Activated CD4-positive, alpha-beta T cell treated with anti-CD3 and anti-CD28 coated beads, Interleukin-2, Interleukin-6, amounts not matched to agents 100 ng/mL and 50 ng/mL, durations not matched to agents 16 hours and 8 hours (primary cell): ENCODE results near the gene MKLN1.
A peak's percentile ranks its signal among the peaks of the same experiment; 100 is the strongest.
"Not testable (repeated sequence)": the region's sequence is repeated elsewhere in the genome, so short reads cannot be mapped to it uniquely, and the experiment has no call there.

ENCODE experiments used
- DNase-seq: peaks from one replicate; pipeline ENCODE4 v3.0.0-alpha.2; 2020

Gene MKLN1

DNA sequence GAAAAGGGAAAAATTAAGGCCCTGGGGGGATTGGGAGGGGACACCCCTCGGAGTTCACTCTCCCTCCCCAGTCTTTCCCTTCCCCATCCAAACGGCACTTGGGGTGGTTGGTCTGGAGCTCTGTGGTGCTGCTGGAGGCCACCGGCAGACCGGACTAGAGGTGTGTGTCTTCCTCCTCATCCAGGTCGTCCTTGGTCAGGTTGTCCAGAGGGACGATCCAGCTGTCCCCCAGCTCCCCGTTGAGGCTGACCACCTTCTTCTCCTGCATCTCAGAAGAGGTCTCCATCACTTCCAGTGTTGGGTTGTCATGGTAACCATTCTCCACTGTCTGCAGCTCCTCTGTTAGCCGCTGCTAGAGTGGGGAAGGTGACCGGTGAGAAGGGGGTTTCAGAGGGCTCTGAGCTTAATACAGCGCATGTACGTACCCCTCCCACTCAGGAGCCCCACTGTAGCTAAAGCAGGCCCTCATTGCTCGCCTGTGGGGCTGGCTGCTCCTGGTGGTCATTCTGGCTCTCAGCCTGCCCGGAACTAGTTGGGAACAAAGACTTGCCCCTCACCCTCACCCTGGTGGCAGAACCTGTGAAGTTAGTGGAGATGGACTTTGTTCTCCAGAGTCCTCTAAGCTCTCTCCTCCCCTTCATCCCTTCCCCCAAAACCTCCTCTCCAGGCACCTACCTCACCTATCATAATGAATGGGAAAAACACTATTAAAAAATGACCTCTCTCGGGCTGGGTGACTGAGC is 176.7 kb downstream of the MKLN1 start:
- DNase-seq = no peak

DNA sequence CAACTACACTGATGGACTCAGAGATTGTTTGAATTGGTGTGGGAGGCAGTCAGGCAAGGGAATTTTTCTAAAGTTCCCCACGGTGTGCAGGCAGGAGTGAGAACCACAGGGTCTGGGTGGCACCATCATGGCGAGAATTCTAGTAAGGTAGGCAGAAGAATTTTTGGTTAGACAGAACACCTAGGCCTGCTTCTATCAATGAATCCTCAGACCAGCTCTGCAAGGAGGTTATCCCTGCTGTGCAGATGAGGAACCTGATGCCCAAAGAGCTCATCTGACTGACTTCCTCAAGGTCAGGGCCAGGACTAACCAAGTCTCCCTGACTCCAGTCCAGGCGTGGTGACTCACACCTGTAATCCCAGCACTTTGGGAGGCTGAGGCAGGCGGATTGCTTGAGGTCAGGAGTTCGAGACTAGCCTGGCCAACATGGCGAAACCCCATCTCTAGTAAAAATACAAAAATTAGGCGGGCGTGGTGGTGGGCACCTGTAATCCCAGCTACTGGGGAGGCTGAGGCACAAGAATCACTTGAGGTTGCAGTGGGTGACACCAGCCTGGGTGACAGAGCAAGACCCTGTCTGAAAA is 177.5 kb downstream of the MKLN1 start:
- DNase-seq = not testable (repeated sequence)

DNA sequence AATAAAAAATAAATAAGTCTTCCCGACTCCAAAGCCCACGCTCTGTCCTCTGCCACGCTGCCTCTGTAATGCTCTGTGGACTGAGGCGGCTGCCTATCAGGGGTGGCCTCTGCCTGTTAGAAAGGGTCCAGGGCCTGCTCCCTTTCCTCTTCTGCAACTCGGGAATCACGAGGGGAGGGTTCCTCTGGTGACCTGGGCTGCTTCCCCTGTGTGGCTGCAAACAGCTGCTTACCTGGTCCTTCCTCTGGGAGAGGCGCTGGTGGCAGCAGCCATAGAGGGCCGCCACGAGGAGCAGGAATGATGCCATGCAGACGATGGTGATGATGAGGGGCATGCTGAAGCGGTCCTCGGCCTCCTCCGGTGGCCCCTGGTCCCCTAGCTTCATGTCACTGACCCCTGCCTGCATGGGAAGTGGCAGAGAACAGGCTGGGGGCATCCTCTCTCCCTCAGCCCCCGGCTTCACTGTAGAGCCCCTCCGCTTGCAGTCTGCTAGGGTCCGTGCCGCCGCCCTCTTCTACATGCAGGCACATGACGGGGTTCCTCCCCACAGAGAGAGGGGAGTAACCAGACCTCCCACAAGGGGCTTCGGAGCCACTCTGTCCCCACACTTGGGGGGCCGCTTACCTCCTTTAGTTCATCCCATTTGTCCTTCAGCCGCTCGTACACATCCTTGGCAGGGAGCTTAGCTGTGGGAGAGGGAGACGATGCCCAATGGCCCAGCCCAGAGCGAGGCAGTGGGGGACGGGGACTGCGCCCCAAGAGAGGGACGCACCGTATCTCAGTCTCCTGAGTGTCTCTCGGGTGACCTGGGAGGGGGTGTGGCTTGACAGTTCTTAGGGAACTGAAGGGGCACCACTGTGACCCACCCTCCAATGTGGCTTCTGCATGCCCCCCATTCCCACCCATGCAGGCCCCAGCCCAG is 178.2 kb downstream of the MKLN1 start:
- DNase-seq = no peak

DNA sequence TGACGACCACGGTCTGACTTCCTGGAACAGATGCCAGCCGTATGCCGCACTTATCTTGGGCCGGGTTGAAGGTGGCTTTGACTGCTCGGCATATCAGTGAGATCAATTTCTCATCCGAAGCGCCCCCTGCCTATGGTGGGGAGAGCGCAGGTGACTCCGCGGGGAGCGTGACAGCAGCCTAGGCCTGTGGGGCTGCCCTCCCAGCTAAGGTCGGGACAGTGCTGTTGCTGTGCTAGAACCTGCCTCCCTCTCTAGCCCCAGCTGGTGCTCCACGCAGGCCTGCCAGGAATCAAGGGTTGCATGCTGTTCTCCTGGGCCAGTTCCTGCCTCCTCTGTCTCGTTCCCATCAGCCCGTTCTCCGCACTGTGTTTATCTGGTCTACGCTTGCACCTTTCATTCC is 178.9 kb downstream of the MKLN1 start:
- no peak for DNase-seq

DNA sequence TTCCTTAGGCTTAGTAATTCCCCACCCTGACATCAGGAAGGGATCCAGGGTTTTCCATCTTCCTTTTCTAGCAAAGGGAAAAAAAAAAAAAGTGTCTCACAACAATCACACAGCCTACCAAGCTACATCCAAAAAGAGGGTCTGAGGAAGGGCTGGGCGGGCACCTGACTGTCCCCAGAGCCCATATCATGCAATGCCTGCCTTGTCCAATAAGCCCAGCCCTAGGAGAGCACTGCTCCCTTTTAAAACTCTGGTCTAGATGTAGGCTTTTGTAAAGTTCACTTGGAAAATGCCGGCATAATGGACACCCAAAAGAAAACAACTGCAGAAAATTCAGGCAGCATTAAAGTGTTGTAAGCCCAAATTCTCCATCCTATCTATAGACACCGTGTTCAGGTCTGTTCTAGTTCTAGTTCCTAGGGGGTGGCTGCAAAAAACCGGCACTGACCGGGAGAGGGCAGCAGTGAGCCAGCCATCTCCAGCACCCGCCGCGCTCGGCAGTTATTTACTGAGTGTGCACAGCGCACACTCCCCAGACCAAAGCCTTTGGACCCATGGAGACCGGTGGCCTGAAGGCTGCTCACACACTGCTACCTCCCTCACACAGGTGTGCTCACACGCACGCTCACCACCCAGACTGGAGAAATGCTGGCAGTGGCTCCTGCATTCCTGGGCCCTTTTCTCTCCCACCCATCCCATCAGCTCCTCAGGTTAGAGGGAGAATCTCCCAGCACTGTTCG is 180.1 kb downstream of the MKLN1 start:
- peak; percentile 86 for DNase-seq

DNA sequence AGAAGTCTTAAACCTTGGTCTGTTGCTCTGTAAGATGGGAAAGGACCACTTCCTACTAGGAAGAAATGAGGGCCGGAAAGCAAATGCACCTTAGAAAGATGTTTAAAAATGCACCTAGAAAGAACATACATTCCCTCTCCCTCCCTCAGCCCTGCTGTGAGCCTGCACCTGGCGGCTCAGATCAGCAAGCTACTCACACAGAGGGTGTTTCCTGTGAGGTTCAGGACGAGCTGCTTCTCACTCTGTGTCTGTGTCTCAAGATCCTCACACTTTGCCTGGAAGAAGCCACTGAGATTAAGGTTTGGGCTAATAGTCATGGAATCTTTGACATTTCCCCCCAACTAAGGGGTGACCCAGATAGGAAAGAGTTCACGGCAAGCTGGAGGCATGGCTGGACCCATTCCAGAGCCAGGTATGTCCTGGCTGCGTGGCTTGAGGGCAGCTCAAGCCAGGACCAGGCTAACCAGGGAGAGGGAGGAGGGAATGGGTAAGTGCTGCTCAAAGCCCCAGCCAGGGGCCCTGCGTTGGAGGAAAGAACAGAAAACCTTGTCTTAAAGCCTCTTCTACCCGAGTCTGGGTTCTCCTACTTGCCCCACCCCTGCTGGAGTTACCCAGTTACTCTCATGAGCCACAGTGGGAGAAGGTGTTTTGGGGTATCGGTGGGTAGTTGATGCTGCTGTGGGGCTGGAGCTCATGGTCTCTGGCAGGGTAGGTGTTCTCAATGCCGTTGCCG is 181.2 kb downstream of the MKLN1 start:
- DNase-seq = no peak

DNA sequence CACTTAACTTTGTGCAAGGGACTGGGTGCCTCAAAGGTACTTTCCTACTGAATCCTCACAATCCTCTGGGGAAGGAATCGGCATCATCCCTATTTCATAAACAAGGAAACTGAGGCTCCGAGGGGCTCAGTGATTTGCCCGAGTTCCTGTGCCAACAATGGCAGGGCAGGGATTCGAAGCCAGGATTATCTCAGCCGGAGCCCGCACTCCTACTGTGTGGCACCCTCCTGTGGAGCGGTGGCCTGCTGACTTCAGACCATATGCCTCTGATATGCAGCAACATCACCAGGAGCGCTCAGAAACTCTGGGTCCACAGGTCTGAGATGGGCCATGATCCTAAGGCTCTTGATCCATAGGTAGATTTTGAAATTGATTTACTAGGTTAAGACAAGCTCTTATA is 182.1 kb downstream of the MKLN1 start:
- DNase-seq = no peak

DNA sequence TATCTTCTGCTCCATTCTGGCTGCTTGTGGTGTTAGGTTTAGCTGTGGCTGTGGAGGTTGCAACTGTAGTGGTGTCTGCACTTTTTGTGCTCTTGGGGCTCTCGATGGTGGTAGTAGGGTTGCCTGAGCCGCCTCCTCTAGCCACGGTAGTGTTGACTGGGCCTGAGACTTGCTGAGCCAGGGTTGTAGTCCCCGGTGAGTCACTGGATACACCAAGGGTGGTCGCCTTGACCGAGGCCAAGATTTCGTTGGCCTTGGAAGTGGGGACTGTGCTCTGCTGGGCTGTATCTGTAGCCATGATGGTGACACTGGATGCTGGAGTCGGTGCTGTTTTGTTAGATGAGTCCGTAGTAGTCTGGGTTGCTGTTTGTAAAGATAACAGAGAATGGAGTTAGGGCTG is 183.4 kb downstream of the MKLN1 start:
- DNase-seq = no peak

DNA sequence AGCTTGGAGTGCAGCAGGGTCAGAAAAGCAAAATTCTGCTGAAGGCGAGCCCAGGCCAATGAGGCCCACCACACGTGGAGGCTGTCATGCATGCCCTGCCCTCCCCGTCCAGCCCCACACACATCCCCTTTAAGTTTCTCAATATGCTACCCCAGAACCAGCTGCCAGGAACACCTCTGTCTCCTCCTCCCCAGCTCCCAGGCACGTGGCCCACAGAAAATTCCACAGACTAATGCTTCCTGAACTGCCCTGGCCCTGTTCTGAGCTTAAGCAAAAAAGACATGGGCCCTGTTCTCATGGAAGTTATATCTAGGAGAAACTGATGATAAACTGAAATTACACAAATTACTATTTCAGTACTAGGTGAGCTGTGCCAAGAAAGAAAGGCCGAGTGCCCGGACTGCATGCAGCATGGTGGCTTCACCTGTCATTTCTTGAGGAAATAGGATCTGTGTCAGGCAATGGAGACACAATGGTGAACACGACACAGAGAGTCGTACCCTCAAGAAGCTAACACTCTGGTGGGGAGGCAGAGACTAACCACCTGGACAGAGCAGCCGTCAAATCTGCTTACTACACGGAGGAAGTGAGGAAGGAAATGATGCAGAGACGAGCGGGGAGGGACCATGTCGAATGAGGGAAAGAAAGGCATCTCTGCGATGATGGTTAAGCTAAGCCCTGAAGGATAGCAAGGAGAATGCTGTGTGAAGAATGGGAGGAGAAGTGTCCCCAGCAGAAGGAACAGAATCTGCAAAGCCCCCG is 184.3 kb downstream of the MKLN1 start:
- no peak for DNase-seq

DNA sequence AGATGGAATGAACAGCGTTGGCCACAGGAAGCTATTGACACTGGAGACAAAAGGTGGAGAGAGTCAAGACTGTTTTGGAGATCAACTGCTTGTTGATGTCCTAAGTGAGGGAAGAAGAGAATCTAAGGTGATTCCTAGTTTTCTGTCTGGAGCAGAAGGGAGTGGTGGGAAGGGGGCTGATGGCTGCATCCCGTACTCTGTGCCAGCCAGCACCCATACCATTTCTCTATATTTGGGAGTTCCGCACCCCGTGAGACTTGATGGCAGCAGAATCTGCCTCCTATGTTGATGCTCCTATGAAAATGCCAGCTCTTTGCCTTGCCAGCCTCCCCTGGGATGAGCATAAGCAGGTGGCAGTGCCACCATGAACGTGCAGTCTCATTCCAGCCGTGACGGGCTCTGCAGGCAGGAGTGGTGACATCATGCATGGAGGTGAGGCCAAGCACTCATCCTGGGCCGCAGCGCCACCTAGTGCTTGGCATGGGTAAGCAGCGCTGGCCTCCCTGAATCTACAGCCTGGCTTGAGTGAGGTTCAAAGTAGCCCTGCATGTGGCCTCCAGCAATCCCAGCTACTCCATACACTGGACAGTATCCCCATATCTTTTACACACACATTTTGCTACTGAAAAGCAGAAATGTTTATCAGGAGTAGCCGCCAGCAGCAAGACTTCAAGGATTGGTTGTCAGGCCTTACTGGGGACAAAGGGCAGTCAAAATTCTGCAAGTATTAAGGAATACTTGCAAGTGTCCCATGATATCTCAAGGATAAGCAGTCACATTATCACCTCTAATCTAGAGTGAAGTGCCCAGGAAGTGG is 185.8 kb downstream of the MKLN1 start:
- peak; percentile 87 for DNase-seq

DNA sequence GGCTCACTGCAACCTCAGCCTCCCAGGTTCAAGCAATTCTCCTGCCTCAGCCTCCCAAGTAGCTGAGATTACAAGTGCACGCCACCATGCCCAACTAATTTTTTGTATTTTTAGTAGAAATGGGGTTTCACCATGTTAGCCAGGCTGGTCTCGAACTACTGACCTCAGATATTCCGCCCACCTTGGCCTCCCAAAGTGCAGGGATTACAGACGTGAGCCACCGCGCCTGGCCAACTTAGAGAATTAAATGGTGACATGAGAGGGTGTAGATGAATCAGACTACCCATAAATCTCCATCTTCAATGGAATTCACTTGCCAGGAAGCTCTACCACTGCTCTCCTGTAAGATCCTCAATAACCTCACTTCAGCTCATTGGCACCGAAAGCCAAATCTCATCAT is 187.8 kb downstream of the MKLN1 start:
- DNase-seq = not testable (repeated sequence)

DNA sequence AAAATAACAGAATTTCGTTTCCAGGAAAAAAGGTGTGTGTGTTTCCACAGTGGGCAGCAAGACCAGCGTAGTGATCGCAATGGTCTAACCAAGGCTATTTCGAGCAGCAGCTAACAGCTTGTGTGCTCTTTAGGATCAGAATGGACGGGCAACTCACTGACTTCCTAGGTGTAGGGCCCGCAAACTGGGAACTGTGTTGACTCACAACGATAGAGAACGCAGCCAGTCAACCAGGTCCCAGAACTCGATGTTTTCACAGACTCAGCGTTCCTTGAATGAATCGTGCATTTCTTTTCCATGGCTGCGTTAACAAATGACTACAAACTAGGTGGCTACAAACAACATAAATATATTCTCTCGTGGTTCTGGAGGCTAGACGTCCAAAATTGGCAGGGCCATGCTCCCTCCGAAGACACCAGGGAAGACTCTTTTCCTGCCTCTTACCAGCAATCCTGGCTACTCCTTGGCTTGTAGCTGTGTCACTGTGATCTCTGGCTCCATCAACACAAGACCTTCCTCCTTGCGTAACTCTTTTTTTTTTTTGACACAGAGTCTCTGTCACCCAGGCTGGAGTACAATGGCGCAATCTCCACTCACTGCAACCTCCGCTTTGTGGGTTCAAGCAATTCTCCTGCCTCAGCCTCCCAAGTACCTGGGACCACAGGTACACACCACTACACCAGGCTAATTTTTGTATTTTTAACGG is 189.7 kb downstream of the MKLN1 start:
- DNase-seq = no peak

DNA sequence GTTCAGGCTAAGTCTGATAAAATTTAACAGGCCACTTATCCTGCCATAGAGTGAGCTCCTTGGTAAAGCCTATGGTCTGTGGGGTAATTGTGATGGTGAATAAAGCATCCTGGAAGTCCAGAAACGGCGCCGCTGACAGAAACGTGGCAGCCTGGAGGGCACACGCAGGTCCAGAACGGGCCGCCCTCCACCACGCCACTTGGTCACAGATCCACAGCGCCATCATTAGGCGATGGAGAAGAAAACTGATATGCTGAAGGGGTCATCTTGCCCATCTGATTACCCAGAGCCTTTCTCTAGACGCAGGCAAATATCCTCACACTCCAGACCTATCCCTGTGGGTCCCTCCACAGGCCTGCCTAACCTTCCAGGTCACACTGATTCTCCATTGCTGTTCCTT is 190.9 kb downstream of the MKLN1 start:
- DNase-seq = no peak

DNA sequence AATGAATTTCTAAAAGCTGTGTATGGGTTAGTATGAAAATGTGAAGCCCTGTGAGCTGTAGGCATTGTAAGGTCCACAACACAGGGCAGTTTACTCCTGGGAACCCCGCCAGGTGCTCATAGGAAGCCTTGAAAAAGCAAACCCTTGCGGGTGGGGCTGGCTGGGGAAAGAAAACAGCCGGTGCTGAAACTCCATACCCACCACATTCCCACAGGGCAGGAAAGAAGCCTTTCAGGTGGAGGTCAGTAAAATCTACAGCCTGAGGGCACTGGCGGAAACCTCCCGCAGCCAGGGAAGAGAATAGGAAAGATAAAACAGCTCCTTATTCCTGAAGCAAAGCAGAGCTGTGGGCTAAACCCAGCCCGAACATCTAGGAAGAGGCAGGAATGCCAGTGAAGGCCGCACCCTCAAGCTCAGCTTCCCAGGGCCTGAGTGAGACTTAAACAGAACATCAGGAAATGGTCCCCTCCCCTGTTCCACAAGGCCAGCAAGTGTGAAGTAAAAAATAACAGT is 194.0 kb downstream of the MKLN1 start:
- DNase-seq = no peak

DNA sequence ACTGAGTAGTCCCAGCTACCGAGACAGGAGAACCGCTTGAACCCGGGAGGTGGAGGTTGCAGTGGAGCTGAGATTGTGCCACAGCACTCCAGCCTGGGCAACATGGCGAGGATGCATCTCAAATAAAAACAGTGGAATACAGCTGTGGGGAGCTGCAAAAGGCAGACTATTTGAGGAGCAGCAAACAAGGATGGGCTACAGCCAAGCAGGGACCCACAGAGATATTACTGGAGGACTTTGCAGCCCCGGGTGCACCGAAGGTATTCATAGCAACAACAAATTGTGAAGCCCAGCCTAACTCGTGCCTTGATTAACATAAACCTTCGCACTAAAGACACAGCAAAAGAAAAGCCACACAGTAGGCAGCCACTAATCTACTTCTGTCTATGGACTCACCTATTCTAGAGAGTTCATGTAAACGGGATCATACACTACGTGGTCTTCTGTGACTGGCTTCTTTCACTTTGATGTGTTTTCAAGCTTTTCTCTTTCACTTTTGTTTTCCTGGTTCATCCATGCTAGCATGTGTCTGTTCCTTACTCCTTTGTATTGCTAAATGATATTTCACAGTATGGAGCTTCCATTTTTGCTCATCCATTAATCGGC is 194.8 kb downstream of the MKLN1 start:
- peak; percentile 42 for DNase-seq

DNA sequence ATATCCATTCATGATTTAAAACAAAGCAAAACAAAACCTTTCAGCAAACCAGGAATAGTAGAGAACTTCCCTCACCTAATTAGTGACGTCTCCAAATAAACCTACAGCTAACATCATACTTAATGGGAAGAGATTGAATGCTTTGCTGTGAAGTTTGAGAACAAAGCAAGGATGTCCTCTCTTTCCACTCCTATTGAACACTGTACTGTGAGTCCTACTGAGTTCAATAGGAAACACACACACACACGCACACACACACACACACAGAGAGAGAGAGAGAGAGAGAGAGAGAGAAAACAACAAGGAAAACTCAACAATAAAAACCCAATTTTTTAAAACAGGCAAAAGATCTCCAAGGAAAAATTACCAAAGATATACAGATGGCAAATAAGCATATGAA is 196.4 kb downstream of the MKLN1 start:
- no peak for DNase-seq

DNA sequence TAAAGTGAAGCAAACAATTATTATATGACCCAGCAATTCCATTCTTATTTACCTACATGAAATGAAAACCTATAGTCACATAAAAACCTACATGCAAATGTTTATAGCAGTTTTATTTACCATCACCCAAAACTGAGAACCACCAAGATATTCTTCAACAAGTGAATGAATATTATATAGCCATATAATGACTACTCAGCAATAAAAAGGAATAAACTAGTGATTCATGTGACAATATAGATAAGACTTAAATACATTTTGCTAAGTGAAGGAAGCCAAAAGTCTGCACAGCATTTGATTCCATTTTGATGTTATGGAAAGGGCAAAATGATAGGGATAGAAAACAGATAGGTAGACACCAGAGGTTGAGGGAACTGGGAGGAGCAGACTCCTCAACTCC is 197.0 kb downstream of the MKLN1 start:
- DNase-seq = no peak

DNA sequence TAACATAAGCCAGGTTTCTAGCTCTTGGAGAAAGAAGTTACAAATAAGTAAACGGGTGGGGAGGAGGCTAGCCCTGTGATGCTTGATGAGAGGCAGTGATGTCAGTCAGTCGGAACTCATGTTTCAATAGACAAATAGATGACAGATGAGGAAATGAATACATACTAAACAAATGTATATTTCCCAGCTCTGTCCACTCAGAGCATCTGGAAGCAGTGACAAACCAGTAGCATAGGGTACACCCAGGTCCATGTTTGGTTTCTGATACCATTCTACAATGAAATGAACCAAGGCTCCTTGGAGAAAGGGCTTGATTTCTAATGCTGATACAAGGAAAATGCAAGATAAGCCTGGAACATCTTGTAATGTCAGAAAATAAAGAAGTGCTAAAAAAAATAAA is 198.1 kb downstream of the MKLN1 start:
- no peak for DNase-seq

DNA sequence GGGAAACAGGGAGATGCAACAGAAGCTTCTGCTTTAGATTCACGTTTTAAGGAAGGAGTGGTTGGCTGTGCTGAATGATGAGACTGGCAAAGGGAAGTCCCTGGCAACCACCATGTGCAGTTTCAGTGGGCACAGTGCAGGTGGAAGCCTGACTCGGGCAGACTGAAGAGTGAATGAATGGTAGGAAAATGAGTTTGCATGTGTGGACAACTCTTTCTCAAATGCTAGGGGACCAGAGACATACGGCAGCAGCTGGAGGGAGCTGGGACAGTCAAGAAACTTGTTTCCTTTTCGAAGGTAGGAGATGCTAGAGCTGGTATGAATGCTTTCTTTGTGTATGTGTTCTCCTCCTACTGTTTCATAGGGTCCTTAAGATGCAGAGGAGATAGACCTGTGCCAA is 199.8 kb downstream of the MKLN1 start:
- no peak for DNase-seq
